Fibroblast of skin of abdomen (primary cell): ENCODE results near the gene S100A11. TPM values are rescaled to one million over a fixed set of nuclear protein-coding genes. Genes with fewer than 3 reads are reported as not detected.
"Not testable (repeated sequence)": the region's sequence is repeated elsewhere in the genome, so short reads cannot be mapped to it uniquely, and the experiment has no call there.

Source experiments
- DNase-seq: peaks from one replicate; pipeline ENCODE4 v3.0.0-alpha.2; 2013
- polyA plus RNA-seq, 2 experiments: library from polyadenylated mRNA; unstranded; fragments of 120-200 nt; gene quantifications; one replicate each; pipeline ENCODE4 v1.2.1, GENCODE V29; 2013; ENCODE audit not compliant: insufficient read length in 2 of 2

The S100A11 gene
- 1,114 TPM for polyA plus RNA-seq (2013, experiment 1 of 2; ENCODE audit: insufficient read length)
- polyA plus RNA-seq (2013, experiment 2 of 2; ENCODE audit: insufficient read length), result 1,078 TPM

- DNase-seq, result peak; percentile 89
Measured at GRCh38 chr1:152036267-152037216, at the start of gene S100A11. TSS of gene S100A11 (minus strand) at chr1:152037004. CDS start at chr1:152036915, 89 bp downstream.

GRCh38 chr1:152084853-152085252 is 48.0 kb upstream of the S100A11 start:
- DNase-seq, result no peak

DNA sequence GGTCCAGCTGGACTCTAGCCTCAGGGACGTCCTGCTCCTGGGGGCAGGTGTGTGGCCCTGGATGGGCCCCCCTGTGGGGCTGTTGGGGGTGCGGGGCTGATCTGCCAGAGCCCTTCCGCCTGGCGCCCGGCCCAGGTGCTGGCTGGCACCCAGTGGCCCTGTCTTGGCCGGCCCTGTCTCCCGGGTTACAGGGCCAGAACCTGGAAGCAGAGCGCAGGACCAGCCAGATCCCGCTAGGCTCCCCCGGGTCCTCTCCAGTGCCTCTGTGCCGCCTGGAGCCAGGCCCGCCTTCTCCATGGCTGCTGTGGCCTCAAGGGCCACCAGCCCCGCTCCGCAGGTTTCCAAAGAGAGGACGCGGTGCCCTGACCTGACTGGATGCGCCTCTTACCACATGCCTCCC is 44.2 kb upstream of the S100A11 start:
- not testable (repeated sequence) for DNase-seq

- not testable (repeated sequence) for DNase-seq
Measured at GRCh38 chr1:152080494-152080893, 43.7 kb upstream of the S100A11 start.

DNA sequence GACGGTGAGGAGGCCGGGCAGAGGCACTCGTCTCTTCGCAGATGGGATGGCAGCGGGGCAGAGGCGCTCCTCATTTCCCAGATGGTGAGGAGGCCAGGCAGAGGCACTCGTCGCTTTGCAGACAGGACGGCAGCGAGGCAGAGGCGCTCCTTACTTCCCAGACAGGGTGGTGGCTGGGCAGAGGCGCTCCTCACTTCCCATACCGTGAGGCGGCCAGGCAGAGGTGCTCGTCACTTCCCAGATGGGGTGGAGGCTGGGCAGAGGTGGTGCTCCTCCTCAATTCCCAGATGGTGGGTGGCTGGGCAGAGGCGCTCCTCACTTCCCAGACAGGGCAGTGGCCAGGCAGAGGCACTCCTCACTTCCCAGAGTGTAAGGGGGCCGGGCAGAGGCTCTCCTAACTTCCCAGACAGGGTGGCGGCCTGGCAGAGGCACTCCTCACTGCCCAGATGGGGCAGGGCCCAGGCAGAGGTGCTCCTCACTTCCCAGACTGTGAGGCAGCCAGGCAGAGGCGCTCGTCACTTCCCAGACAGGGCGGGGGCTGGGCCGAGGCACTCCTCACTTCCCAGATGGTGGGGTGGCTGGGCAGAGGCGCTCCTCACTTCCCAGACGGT is 42.1 kb upstream of the S100A11 start:
- no peak for DNase-seq

GRCh38 chr1:152072311-152072710 is 35.5 kb upstream of the S100A11 start:
- no peak for DNase-seq

- no peak for DNase-seq
Measured at GRCh38 chr1:152071123-152071522, 34.3 kb upstream of the S100A11 start.

DNA sequence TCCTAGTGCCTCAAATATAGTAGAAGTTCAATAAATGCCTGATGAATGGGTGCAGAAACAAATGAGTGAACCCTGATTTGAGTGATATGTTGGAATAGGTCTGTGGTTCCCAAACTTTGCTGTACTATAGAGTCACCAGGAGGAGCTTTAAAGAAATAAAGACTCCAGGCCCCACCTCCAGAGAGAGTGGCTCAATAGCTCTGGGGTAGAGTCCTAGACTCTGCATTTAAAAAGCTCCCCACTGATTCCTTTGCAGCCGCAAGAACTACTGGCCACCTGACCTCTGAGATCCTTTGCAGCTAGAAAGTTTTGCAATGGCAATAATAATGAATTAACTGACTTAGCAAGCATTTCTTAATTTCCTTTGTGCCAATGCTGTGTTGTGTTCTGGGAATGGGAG is 31.1 kb upstream of the S100A11 start:
- no peak for DNase-seq

DNA sequence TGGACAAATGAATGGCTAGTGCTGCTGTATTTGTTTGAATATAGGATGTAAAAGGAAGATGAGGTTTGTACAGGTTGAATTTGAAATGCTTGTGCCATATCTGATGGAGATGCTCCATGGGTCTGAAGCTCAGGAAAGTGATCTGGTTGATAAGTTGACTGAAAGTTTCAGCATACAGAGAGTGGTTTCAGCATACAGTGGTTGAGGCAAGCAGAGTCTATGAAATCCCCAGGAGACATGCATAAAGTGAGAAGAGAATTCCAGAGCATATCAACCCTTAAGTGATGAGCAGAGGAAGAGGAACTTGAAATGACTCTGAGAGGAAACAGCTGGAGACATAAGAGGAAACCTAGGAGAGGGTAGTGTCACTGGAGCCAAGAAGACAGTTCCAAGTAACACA is 30.3 kb upstream of the S100A11 start:
- no peak for DNase-seq

- DNase-seq, result no peak
Measured at GRCh38 chr1:152061952-152062351, 25.1 kb upstream of the S100A11 start.

DNA sequence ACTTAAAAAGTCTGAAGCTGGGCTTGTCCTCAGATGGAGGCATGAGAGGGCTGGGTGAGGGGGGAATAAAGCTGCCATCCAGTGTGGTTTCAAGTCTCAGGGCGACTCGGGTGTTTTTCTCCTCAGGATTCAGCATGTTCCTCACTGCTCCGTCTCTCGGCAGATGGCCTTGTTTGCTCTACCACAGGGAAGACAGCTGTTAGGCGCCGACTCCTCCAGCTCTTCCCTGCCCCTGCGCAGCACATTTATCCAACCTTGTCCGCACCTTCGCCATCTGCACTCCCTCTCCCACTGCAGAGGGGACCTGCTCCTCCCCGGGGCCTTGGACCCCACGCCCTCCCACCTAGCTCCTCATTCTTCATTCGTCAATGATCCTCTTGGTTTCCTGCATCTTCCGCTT is 16.6 kb upstream of the S100A11 start:
- DNase-seq, result no peak

DNA sequence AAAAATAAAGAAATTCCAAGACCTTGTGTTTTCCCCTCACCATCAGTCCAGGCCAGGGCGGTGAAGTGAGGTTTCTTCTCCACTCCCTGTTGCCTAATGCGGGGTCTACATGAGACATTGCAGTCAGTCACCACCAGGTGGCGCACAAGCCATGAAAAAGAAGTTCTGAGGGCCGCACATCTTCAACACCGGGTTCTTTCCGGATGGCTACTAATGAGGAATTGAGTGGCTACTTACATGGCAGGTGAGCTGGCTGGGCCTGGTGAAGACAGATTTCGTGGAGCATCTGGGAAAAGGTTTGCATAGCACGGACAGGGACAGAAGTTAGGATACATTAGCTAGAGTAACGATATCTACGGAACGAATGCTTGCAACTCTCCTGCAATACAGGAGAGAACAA is 15.8 kb upstream of the S100A11 start:
- DNase-seq, result peak; percentile 72

GRCh38 chr1:152050886-152051675 is 14.3 kb upstream of the S100A11 start:
- DNase-seq, result no peak

DNA sequence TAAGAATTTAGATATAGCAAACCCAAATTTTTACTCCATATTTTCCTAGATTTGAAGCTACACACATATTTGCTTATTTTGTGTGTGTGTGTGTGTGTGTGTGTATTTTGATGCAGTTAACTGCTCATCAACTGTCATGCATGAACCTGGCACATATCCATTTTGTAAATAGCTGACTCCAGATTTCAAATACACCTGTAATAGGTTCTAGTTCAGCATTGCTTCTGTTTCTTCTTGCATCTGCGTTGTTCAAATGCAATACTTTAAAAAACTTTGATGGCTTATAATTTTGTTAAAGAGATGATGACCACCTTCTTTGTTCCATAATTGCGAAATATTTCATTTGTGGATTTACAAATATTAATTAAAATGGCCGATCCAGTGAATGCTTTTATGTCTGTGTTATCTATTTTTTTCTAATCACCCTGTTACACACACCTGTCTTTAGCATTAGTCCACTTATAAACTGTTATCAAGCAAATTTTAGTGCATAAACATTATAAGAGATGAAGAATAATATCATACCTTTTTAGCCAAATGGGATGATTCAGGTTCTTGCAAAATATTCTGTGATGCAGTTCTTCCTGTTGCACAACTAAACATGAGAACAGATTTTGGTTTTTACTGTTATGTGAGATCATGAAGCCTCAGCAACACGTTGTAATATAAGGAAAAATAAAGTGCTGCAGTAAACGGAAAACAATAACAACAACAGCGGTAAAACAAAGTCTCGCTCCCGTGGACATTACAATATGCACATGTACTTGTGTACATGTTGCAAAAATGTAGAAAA is 12.7 kb upstream of the S100A11 start:
- DNase-seq, result peak; percentile 32

- DNase-seq, result no peak
Measured at GRCh38 chr1:152048416-152049009, 11.7 kb upstream of the S100A11 start.

DNA sequence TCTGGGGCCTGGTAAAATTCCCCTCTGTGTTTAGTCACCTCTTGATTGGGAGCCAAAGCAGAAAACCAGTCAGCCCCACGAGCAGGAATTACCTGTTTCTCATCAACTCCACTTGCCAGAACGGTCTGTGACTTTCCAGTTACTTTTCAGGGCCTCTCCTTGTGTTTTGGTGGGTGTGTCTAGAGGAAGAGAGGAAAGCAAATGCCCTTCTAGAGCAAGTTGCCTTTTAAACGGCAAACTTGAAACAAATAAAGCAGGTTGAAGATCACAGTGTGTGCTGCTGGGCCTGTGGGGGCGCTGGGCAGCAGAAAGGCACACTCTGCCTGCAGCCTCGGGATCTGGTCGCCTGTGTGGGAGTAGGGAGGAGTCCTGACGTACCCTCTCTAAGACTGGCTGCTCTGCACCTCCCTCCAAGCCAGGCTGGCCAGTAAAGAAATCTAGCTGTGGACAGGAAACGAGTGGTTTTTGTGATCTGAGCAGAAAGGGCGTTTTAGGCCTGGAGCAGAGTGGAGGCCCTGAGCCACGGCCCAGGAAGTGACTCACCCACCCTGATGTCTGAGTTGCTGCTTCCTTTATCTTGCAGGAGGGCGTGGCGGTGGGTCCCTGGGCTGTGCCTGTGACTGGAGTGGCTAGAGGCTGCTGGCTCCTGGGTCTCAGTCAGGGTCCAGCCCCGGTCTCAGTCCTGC is 11.1 kb upstream of the S100A11 start:
- peak; percentile 99 for DNase-seq

- no peak for DNase-seq
Measured at GRCh38 chr1:152047413-152047729, 10.6 kb upstream of the S100A11 start.

DNA sequence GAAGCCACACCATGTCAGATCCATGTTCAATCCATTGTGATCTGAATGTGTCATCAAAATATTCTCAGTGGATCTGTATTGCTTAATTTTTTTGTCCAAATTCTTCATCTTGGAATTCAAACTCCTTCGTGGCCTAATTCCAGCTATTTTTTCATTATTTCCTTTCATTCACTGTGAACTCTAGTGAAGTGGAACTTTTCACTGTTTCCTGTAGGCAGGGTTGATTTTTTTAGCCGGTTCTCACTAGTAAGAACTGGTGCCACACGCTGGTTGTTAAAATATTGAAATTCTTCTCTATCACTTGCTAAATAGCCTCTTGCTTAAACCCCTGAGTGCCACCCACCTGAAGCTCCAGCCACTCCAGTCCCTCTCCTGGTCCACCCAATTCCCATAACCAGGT is 7.6 kb upstream of the S100A11 start:
- no peak for DNase-seq

DNA sequence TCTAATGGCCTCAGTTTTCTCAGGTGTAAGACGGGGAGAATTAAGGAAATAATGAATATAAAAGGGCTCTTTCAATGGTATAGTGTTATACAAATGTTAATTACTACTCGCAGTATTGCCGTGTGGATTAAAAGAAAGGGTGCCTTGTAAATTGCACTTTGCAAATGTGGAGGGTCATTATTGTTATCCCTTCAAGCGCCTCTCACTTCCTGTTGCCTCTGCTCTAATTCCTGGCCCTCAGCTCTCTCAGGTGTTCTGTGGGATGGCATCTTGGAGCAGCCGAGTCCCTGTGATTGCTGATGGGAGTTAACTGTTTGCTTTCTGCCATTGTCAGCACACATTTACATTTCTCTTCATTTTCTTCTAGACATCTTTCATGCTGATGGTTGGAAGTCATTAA is 7.1 kb upstream of the S100A11 start:
- DNase-seq, result no peak

GRCh38 chr1:152042030-152042429 is 5.2 kb upstream of the S100A11 start:
- no peak for DNase-seq

- no peak for DNase-seq
Measured at GRCh38 chr1:152039886-152040285, 3.1 kb upstream of the S100A11 start.
